ENCODE measurements around the gene NCOA7. TPM values are rescaled to one million over a fixed set of nuclear protein-coding genes. Genes with fewer than 3 reads are reported as not detected.
"Not testable (repeated sequence)": the region's sequence is repeated elsewhere in the genome, so short reads cannot be mapped to it uniquely, and the experiment has no call there.

The NCOA7 gene
- total RNA-seq, 1 experiment from 2014 or later, result 9.4 TPM

DNA sequence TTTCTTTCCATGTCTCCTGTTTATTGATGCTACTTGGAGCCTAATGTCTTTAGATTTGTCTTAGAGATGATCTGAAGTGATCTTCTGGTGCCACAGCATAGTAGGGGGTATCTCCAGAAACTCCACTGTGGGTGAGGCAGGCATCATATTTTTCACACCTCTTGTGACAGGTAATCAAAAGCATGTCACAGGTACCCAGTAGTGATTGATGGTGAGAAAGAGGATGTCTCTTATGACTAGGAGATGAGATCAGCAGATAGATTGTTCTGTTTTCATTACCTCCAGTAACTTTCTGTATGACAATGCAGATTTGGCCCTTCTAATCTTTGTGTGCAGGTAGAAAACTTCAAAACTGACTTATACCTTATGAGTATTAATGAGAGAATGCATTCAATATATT lies 13.5 kb downstream of the NCOA7 start:
- H3K27me3 ChIP-seq (ENCODE audit: insufficient read depth, low read length), result no peaks in the 10 kb centered on the region
- no peak overlapping the region for H3K14ac ChIP-seq (ENCODE audit: insufficient read depth, low read length)
- H2BK20ac ChIP-seq (ENCODE audit: low read depth, low read length, poor library complexity, severe bottlenecking), result no peak overlapping the region
- no peak overlapping the region for H3K23ac ChIP-seq (ENCODE audit: insufficient read length, low read depth, low read length)
- Mint-ChIP-seq H3K27ac (no peak overlapping the region), H3K4me3 (no peak overlapping the region), H3K4me1 (no peaks in the 10 kb centered on the region), H3K9me3 (no peaks in the 10 kb centered on the region), H3K36me3 (ENCODE audit: insufficient read depth in 1 of 3, low read depth in 3 of 3) (no peaks in the 10 kb centered on the region), H3K27me3 (ENCODE audit: low read depth) (no peaks in the 10 kb centered on the region)
- no peak overlapping the region for H2BK120ac ChIP-seq (ENCODE audit: low read depth, low read length, poor library complexity, severe bottlenecking)
- no peak overlapping the region for H3K9ac ChIP-seq (ENCODE audit: extremely low read depth, insufficient read length, low read length)
- no peak overlapping the region for H4K91ac ChIP-seq (ENCODE audit: insufficient read length, low read depth, low read length)
- no peak overlapping the region for H3K4ac ChIP-seq (ENCODE audit: low read depth, low read length)
- no peaks in the 10 kb centered on the region for H3K79me1 ChIP-seq (ENCODE audit: insufficient read depth, low read depth, low read length, poor library complexity, severe bottlenecking)
- H3K56ac ChIP-seq (ENCODE audit: insufficient read length, low read depth, low read length), result no peak overlapping the region
- H2BK12ac ChIP-seq (ENCODE audit: insufficient read length, low read depth, low read length), result no peak overlapping the region
- no peak overlapping the region for H3K4me2 ChIP-seq (ENCODE audit: insufficient read depth, insufficient read length, low read length)
- H3K4me1 ChIP-seq (ENCODE audit: insufficient read depth, low read length), result no peaks in the 10 kb centered on the region
- H3K9me3 ChIP-seq (ENCODE audit: control insufficient read depth, low read depth, low read length), result no peaks in the 10 kb centered on the region
- TF ChIP-seq, protein P1, sequence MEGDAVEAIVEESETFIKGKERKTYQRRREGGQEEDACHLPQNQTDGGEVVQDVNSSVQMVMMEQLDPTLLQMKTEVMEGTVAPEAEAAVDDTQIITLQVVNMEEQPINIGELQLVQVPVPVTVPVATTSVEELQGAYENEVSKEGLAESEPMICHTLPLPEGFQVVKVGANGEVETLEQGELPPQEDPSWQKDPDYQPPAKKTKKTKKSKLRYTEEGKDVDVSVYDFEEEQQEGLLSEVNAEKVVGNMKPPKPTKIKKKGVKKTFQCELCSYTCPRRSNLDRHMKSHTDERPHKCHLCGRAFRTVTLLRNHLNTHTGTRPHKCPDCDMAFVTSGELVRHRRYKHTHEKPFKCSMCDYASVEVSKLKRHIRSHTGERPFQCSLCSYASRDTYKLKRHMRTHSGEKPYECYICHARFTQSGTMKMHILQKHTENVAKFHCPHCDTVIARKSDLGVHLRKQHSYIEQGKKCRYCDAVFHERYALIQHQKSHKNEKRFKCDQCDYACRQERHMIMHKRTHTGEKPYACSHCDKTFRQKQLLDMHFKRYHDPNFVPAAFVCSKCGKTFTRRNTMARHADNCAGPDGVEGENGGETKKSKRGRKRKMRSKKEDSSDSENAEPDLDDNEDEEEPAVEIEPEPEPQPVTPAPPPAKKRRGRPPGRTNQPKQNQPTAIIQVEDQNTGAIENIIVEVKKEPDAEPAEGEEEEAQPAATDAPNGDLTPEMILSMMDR (conservative IDR thresholded peaks at IDR 0.05), result no peak
- no peak overlapping the region for H2BK15ac ChIP-seq (ENCODE audit: low read depth, low read length)
- H2BK5ac ChIP-seq (ENCODE audit: insufficient read length, low read length), result no peak overlapping the region
- no peaks in the 10 kb centered on the region for H3K23me2 ChIP-seq (ENCODE audit: insufficient read length, low read depth, low read length, poor library complexity, severe bottlenecking)
- H3K27ac ChIP-seq (ENCODE audit: insufficient read length, low read depth, low read length), result no peak overlapping the region
- no peaks in the 10 kb centered on the region for H3K79me2 ChIP-seq (ENCODE audit: insufficient read depth, low read length)
- H2AFZ ChIP-seq (ENCODE audit: low read length), result no peak overlapping the region
- no peak overlapping the region for H3T11ph ChIP-seq (ENCODE audit: low read length)
- H4K20me1 ChIP-seq (ENCODE audit: control insufficient read depth, insufficient read depth, insufficient read length), result no peaks in the 10 kb centered on the region
- H4K8ac ChIP-seq (replicated peaks; ENCODE audit: insufficient read length, low read depth, low read length), result no peak overlapping the region
- no peak overlapping the region for H3K18ac ChIP-seq (ENCODE audit: insufficient read length, low read depth, low read length)
- H4K5ac ChIP-seq (ENCODE audit: insufficient read length, low read depth, low read length), result no peak overlapping the region
- H2AK5ac ChIP-seq (ENCODE audit: insufficient read length, low read length), result no peak overlapping the region
- DNase-seq, result no peak

DNA sequence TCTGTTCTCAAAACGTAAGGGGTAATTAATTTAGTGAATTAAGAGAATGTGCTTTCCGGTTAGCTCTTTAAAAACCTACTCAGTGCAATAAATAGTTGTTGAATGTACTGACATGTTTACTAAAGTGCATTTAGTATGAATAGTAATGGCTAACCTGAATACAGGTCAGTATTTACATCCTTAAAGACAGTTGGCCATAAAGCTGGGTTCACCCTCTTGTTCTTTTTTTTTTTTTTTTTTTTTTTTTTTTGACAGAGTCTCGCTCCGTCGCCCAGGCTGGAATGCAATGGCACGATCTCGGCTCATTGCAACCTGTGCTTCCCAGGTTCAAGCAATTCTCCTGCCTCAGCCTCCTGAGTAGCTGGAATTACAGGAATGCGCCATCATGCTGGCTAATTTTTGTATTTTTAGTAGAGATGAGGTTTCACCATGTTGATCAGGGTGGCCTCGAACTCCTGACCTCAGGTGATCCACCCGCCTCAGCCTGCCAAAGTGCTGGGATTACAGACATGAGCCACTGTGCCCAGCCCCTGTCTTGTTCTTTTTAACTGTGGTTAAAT lies 14.2 kb downstream of the NCOA7 start:
- not testable (repeated sequence) for H2BK120ac ChIP-seq (ENCODE audit: low read depth, low read length, poor library complexity, severe bottlenecking); H2BK12ac ChIP-seq (ENCODE audit: insufficient read length, low read depth, low read length); H2AK5ac ChIP-seq (ENCODE audit: insufficient read length, low read length); H3K9me3 ChIP-seq (ENCODE audit: control insufficient read depth, low read depth, low read length); H4K8ac ChIP-seq (replicated peaks; ENCODE audit: insufficient read length, low read depth, low read length); H2AFZ ChIP-seq (ENCODE audit: low read length); H4K5ac ChIP-seq (ENCODE audit: insufficient read length, low read depth, low read length); H3K9me3 Mint-ChIP-seq; H3K27ac ChIP-seq (ENCODE audit: insufficient read length, low read depth, low read length); H2BK5ac ChIP-seq (ENCODE audit: insufficient read length, low read length); H3K18ac ChIP-seq (ENCODE audit: insufficient read length, low read depth, low read length); H3K9ac ChIP-seq (ENCODE audit: extremely low read depth, insufficient read length, low read length); H3K14ac ChIP-seq (ENCODE audit: insufficient read depth, low read length); H3K4me1 ChIP-seq (ENCODE audit: insufficient read depth, low read length); H3K23me2 ChIP-seq (ENCODE audit: insufficient read length, low read depth, low read length, poor library complexity, severe bottlenecking); H2BK20ac ChIP-seq (ENCODE audit: low read depth, low read length, poor library complexity, severe bottlenecking); H4K20me1 ChIP-seq (ENCODE audit: control insufficient read depth, insufficient read depth, insufficient read length); H3K36me3 Mint-ChIP-seq (ENCODE audit: insufficient read depth in 1 of 3, low read depth in 3 of 3); H3K27ac Mint-ChIP-seq; DNase-seq; H4K91ac ChIP-seq (ENCODE audit: insufficient read length, low read depth, low read length); H3K4ac ChIP-seq (ENCODE audit: low read depth, low read length); H3K27me3 ChIP-seq (ENCODE audit: insufficient read depth, low read length); H3T11ph ChIP-seq (ENCODE audit: low read length); H2BK15ac ChIP-seq (ENCODE audit: low read depth, low read length); H3K79me1 ChIP-seq (ENCODE audit: insufficient read depth, low read depth, low read length, poor library complexity, severe bottlenecking); H3K4me1 Mint-ChIP-seq; H3K79me2 ChIP-seq (ENCODE audit: insufficient read depth, low read length); H3K4me2 ChIP-seq (ENCODE audit: insufficient read depth, insufficient read length, low read length); H3K4me3 Mint-ChIP-seq; H3K27me3 Mint-ChIP-seq (ENCODE audit: low read depth); H3K56ac ChIP-seq (ENCODE audit: insufficient read length, low read depth, low read length); H3K23ac ChIP-seq (ENCODE audit: insufficient read length, low read depth, low read length)
- no CpG with 5 or more reads among the region's 10 CpGs for WGBS (ENCODE audit: extremely low coverage, insufficient read length, low lambda C conversion rate)
